HUES6 (cell line): ENCODE results near the gene DPP4.

Experiments
- H3K27ac ChIP-seq: 2 replicates; pipeline ENCODE4 v1.7.0; 2013; ENCODE audit warnings: low read depth, mild to moderate bottlenecking, low read length, inconsistent platforms
- H3K27me3 ChIP-seq: 2 replicates; pipeline ENCODE4 v1.6.1; 2013; ENCODE audit warnings: low read length; ENCODE audit not compliant: control insufficient read depth, insufficient read depth
- H3K36me3 ChIP-seq: 2 replicates; pipeline ENCODE4 v1.6.1; 2013; ENCODE audit warnings: low read length; ENCODE audit not compliant: control insufficient read depth, insufficient read depth
- H3K4me1 ChIP-seq: 2 replicates; pipeline ENCODE4 v1.6.1; 2013; ENCODE audit warnings: low read length; ENCODE audit not compliant: control insufficient read depth, insufficient read depth
- H3K4me3 ChIP-seq: 2 replicates; pipeline ENCODE4 v1.5.1; 2013; ENCODE audit warnings: low read depth, low read length
- H3K9ac ChIP-seq: one replicate; pipeline ENCODE4 v1.6.1; 2013; ENCODE audit warnings: mild to moderate bottlenecking, low read length
- H3K9me3 ChIP-seq: 2 replicates; pipeline ENCODE4 v1.6.1; 2013; ENCODE audit warnings: low read depth, low read length; ENCODE audit not compliant: control insufficient read depth, insufficient read depth

Gene DPP4

GRCh38 chr2:161974461-161974860 is 99.6 kb downstream of the DPP4 start:
- H3K27ac ChIP-seq, result no peak overlapping the region
- no peaks in the 10 kb centered on the region for H3K27me3 ChIP-seq
- peaks cover 7% of the 10 kb centered on the region; the same call in 1 of the 2 replicates for H3K4me1 ChIP-seq
- no peak overlapping the region for H3K4me3 ChIP-seq
- H3K9ac ChIP-seq, result no peak overlapping the region
- H3K36me3 ChIP-seq, result no peaks in the 10 kb centered on the region
- no peaks in the 10 kb centered on the region for H3K9me3 ChIP-seq

GRCh38 chr2:161972866-161973265 is 101.1 kb downstream of the DPP4 start:
- no peaks in the 10 kb centered on the region for H3K36me3 ChIP-seq
- H3K9ac ChIP-seq, result no peak overlapping the region
- H3K4me3 ChIP-seq, result no peak overlapping the region
- H3K27ac ChIP-seq, result no peak overlapping the region
- H3K27me3 ChIP-seq, result no peaks in the 10 kb centered on the region
- no peaks in the 10 kb centered on the region for H3K9me3 ChIP-seq
- peaks cover 7% of the 10 kb centered on the region; the same call in 1 of the 2 replicates for H3K4me1 ChIP-seq

- Histone ChIP-seq H3K27ac (no peak overlapping the region), H3K27me3 (no peaks in the 10 kb centered on the region), H3K9me3 (no peaks in the 10 kb centered on the region), H3K9ac (no peak overlapping the region), H3K4me3 (no peak overlapping the region), H3K4me1 (peaks cover under 1% of the 10 kb centered on the region; the same call in 1 of the 2 replicates), H3K36me3 (no peaks in the 10 kb centered on the region)
Observed at GRCh38 chr2:161972232-161972631, 101.8 kb downstream of the DPP4 start.

GRCh38 chr2:161971551-161971950 is 102.5 kb downstream of the DPP4 start:
- Histone ChIP-seq H3K4me1 (no peaks in the 10 kb centered on the region), H3K36me3 (no peaks in the 10 kb centered on the region), H3K27ac (no peak overlapping the region), H3K9me3 (no peaks in the 10 kb centered on the region), H3K9ac (no peak overlapping the region), H3K4me3 (no peak overlapping the region), H3K27me3 (no peaks in the 10 kb centered on the region)

- Histone ChIP-seq H3K4me3 (no peak overlapping the region), H3K36me3 (no peaks in the 10 kb centered on the region), H3K27me3 (no peaks in the 10 kb centered on the region), H3K9ac (no peak overlapping the region), H3K9me3 (no peaks in the 10 kb centered on the region), H3K4me1 (no peaks in the 10 kb centered on the region), H3K27ac (no peak overlapping the region)
Observed at GRCh38 chr2:161969159-161969558, 104.9 kb downstream of the DPP4 start.

- Histone ChIP-seq H3K27ac (no peak overlapping the region), H3K27me3 (no peaks in the 10 kb centered on the region), H3K4me1 (no peaks in the 10 kb centered on the region), H3K9me3 (no peaks in the 10 kb centered on the region), H3K4me3 (no peak overlapping the region), H3K9ac (no peak overlapping the region), H3K36me3 (no peaks in the 10 kb centered on the region)
Observed at GRCh38 chr2:161965994-161966393, 108.0 kb downstream of the DPP4 start.

- Histone ChIP-seq H3K9me3 (no peaks in the 10 kb centered on the region), H3K27me3 (no peaks in the 10 kb centered on the region), H3K4me1 (no peaks in the 10 kb centered on the region), H3K36me3 (no peaks in the 10 kb centered on the region), H3K4me3 (no peak overlapping the region), H3K9ac (no peak overlapping the region), H3K27ac (no peak overlapping the region)
Observed at GRCh38 chr2:161964160-161964559, 109.9 kb downstream of the DPP4 start.

- Histone ChIP-seq H3K4me1 (no peaks in the 10 kb centered on the region), H3K36me3 (no peaks in the 10 kb centered on the region), H3K27ac (no peak overlapping the region), H3K27me3 (no peaks in the 10 kb centered on the region), H3K9me3 (no peaks in the 10 kb centered on the region), H3K4me3 (no peak overlapping the region), H3K9ac (no peak overlapping the region)
Observed at GRCh38 chr2:161962160-161962559, 111.9 kb downstream of the DPP4 start.

- Histone ChIP-seq H3K9ac (no peak overlapping the region), H3K36me3 (no peaks in the 10 kb centered on the region), H3K9me3 (no peaks in the 10 kb centered on the region), H3K27me3 (no peaks in the 10 kb centered on the region), H3K4me1 (no peaks in the 10 kb centered on the region), H3K27ac (no peak overlapping the region), H3K4me3 (no peak overlapping the region)
Observed at GRCh38 chr2:161961061-161961460, 113.0 kb downstream of the DPP4 start.

- Histone ChIP-seq H3K27ac (no peak overlapping the region), H3K4me3 (no peak overlapping the region), H3K27me3 (no peaks in the 10 kb centered on the region), H3K4me1 (no peaks in the 10 kb centered on the region), H3K9me3 (no peaks in the 10 kb centered on the region), H3K36me3 (no peaks in the 10 kb centered on the region), H3K9ac (no peak overlapping the region)
Observed at GRCh38 chr2:161956738-161957137, 117.3 kb downstream of the DPP4 start.

- Histone ChIP-seq H3K9ac (no peak overlapping the region), H3K36me3 (no peaks in the 10 kb centered on the region), H3K27me3 (no peaks in the 10 kb centered on the region), H3K9me3 (no peaks in the 10 kb centered on the region), H3K4me3 (no peak overlapping the region), H3K27ac (no peak overlapping the region), H3K4me1 (no peaks in the 10 kb centered on the region)
Observed at GRCh38 chr2:161955211-161955610, 118.8 kb downstream of the DPP4 start.

- Histone ChIP-seq H3K9ac (no peak overlapping the region), H3K4me1 (no peaks in the 10 kb centered on the region), H3K4me3 (no peak overlapping the region), H3K27ac (no peak overlapping the region), H3K36me3 (no peaks in the 10 kb centered on the region), H3K9me3 (no peaks in the 10 kb centered on the region), H3K27me3 (no peaks in the 10 kb centered on the region)
Observed at GRCh38 chr2:161954103-161954502, 119.9 kb downstream of the DPP4 start.
